ENCODE data around the gene MAPKAPK2. TPM values are rescaled to one million over a fixed set of nuclear protein-coding genes. Genes with fewer than 3 reads are reported as not detected.

Gene MAPKAPK2
- total RNA-seq, 1 experiment from 2014 or later, result 72.4 TPM

DNA sequence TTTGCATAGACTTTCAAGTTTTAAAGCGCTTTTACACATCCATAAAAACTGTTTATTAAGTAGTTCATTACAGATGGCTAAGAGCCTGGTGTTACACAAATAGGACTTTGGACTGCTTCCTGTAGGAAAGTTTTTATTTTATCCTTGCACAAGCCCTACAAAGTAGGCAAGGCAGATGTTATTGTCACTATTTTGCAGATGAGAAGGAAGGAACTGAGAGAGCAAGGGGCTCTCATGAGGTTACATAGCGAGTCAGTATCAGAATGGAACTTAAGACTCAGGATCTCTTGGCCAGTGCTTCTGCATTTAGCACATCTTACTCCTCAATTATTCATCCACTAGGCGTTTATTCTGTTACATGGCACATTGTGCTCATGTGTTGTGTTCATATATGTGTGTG lies 2.6 kb upstream of the MAPKAPK2 start:
- intact Hi-C loops (cut with micrococcal nuclease; ENCODE audit: unreplicated experiment), result no loop called here
- Histone ChIP-seq H3K4me1 (ENCODE audit: control insufficient read depth, insufficient read depth, low read length) (peaks cover 13% of the 10 kb centered on the region), H3K4me3 (ENCODE audit: low read depth in 2 of 2, low read length in 2 of 2) (no peak overlapping the region), H3K9me3 (ENCODE audit: control insufficient read depth, insufficient read depth, low read depth, low read length) (no peaks in the 10 kb centered on the region), H3K36me3 (ENCODE audit: control insufficient read depth, insufficient read depth, low read length) (no peaks in the 10 kb centered on the region; the same call in 1 of the 2 replicates), H3K27me3 (ENCODE audit: control insufficient read depth, insufficient read depth, low read length) (peaks cover 15% of the 10 kb centered on the region), H3K27ac (ENCODE audit: low read length) (no peak overlapping the region)
- no peak for TF ChIP-seq POLR2AphosphoS5 (IDR thresholded peaks at IDR 0.05; ENCODE audit: low read depth, low read length)
- TF ChIP-seq TCF7L2 (IDR thresholded peaks at IDR 0.05; ENCODE audit: low read depth, low read length), result no peak
- TF ChIP-seq SIN3A (IDR thresholded peaks at IDR 0.05; ENCODE audit: borderline replicate concordance, insufficient read depth, low read depth, low read length), result no peak
- no peak for TF ChIP-seq CTCF (IDR thresholded peaks at IDR 0.05)
- TF ChIP-seq, protein P1, sequence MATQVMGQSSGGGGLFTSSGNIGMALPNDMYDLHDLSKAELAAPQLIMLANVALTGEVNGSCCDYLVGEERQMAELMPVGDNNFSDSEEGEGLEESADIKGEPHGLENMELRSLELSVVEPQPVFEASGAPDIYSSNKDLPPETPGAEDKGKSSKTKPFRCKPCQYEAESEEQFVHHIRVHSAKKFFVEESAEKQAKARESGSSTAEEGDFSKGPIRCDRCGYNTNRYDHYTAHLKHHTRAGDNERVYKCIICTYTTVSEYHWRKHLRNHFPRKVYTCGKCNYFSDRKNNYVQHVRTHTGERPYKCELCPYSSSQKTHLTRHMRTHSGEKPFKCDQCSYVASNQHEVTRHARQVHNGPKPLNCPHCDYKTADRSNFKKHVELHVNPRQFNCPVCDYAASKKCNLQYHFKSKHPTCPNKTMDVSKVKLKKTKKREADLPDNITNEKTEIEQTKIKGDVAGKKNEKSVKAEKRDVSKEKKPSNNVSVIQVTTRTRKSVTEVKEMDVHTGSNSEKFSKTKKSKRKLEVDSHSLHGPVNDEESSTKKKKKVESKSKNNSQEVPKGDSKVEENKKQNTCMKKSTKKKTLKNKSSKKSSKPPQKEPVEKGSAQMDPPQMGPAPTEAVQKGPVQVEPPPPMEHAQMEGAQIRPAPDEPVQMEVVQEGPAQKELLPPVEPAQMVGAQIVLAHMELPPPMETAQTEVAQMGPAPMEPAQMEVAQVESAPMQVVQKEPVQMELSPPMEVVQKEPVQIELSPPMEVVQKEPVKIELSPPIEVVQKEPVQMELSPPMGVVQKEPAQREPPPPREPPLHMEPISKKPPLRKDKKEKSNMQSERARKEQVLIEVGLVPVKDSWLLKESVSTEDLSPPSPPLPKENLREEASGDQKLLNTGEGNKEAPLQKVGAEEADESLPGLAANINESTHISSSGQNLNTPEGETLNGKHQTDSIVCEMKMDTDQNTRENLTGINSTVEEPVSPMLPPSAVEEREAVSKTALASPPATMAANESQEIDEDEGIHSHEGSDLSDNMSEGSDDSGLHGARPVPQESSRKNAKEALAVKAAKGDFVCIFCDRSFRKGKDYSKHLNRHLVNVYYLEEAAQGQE (IDR thresholded peaks at IDR 0.05; ENCODE audit: insufficient read depth in 1 of 2, low read depth in 2 of 2, low read length in 1 of 2), result no peak
- CTCF ChIA-PET, result no interaction called here
- DNase-seq (ENCODE audit: low read depth, low spot score) (no peak), ATAC-seq (no peak)
- in situ Hi-C loops (cut with HindIII; ENCODE audit: low pct_unique_long_range_greater_than_20kb, low sequenced_read_pairs), result no loop called here
- no TSS peak for BruUV-seq (replicated peaks)
- POLR2A ChIA-PET, result no interaction called here

- ChIA-PET POLR2A (no interaction called here), CTCF (no interaction called here)
- Histone ChIP-seq H3K9me3 (ENCODE audit: control insufficient read depth, insufficient read depth, low read depth, low read length) (no peaks in the 10 kb centered on the region), H3K36me3 (ENCODE audit: control insufficient read depth, insufficient read depth, low read length) (no peaks in the 10 kb centered on the region; the same call in 1 of the 2 replicates), H3K4me3 (ENCODE audit: low read depth in 2 of 2, low read length in 2 of 2) (no peak overlapping the region), H3K27ac (ENCODE audit: low read length) (no peak overlapping the region), H3K4me1 (ENCODE audit: control insufficient read depth, insufficient read depth, low read length) (peaks cover 25% of the 10 kb centered on the region), H3K27me3 (ENCODE audit: control insufficient read depth, insufficient read depth, low read length) (peaks cover 15% of the 10 kb centered on the region)
- ATAC-seq (no peak), DNase-seq (ENCODE audit: low read depth, low spot score) (no peak)
- in situ Hi-C loops (cut with HindIII; ENCODE audit: low pct_unique_long_range_greater_than_20kb, low sequenced_read_pairs) (no loop called here), intact Hi-C loops (cut with micrococcal nuclease; ENCODE audit: unreplicated experiment) (no loop called here)
- TF ChIP-seq TCF7L2 (IDR thresholded peaks at IDR 0.05; ENCODE audit: low read depth, low read length) (no peak), CTCF (IDR thresholded peaks at IDR 0.05) (no peak), POLR2AphosphoS5 (IDR thresholded peaks at IDR 0.05; ENCODE audit: low read depth, low read length) (no peak), SIN3A (IDR thresholded peaks at IDR 0.05; ENCODE audit: borderline replicate concordance, insufficient read depth, low read depth, low read length) (no peak)
- TF ChIP-seq, protein P1 (IDR thresholded peaks at IDR 0.05; ENCODE audit: insufficient read depth in 1 of 2, low read depth in 2 of 2, low read length in 1 of 2), result no peak
- BruUV-seq (replicated peaks), result no TSS peak
Measured at GRCh38 chr1:206683313-206683712, 1.4 kb upstream of the MAPKAPK2 start.
